Measurements from ENCODE around the gene COPS3.

DNA sequence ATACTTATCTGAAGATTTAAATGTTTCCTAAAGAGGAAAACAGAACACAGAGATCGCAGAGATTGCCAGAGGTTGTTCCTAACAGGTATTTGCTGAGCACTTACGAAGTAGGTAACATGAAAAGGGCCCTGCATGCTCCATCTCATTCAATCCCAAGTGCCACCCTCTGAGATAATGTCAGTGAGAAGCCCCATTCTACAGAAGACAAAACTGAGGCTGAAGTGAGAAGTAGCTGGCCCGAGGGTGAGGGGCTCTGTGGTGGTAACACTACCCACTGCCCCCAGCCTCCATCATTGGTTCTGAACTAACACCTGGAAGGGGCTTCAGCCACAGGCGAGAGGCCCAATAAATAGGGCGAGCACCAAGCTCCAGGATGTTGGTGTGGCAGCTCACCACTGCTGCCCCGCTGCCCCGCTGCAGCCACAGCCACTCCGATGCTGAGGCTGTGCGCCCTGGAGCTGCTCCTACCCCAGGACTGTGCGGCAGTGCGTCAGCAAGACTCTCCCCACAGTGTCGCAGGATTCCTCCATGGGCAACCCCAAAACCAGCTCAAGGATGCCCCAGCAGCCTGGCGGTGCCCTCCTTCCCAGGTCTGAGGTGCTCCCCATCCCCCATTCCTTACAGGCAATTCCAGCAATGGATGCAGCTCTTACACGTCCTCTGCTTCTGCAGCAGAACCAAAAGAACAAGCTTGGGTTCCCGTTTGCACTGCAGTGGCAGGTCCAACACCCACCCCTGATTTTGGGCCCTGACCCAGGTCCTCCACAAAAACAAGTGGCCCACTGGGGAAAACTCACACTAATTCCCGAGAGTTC lies 54.4 kb downstream of the COPS3 start:
- TF ChIP-seq, protein P1, sequence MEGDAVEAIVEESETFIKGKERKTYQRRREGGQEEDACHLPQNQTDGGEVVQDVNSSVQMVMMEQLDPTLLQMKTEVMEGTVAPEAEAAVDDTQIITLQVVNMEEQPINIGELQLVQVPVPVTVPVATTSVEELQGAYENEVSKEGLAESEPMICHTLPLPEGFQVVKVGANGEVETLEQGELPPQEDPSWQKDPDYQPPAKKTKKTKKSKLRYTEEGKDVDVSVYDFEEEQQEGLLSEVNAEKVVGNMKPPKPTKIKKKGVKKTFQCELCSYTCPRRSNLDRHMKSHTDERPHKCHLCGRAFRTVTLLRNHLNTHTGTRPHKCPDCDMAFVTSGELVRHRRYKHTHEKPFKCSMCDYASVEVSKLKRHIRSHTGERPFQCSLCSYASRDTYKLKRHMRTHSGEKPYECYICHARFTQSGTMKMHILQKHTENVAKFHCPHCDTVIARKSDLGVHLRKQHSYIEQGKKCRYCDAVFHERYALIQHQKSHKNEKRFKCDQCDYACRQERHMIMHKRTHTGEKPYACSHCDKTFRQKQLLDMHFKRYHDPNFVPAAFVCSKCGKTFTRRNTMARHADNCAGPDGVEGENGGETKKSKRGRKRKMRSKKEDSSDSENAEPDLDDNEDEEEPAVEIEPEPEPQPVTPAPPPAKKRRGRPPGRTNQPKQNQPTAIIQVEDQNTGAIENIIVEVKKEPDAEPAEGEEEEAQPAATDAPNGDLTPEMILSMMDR (IDR thresholded peaks at IDR 0.05; ENCODE audit: borderline replicate concordance, extremely low read depth, low read length, poor library complexity, severe bottlenecking) = no peak
- no peak for TF ChIP-seq EZH2 (IDR thresholded peaks at IDR 0.05; ENCODE audit: borderline replicate concordance, low read depth, low read length, severe bottlenecking)

All from DND-41 (cell line).